Measurements from ENCODE around the gene KIF21B.

Gene KIF21B

GRCh38 chr1:201049248-201049831 is 25.8 kb upstream of the KIF21B start:
- H3K4me3 ChIP-seq (ENCODE audit: control insufficient read depth, low read depth, low read length) = no peak overlapping the region
- DNase-seq (ENCODE audit: low read depth) = no peak
- no peak for TF ChIP-seq CTCF (conservative IDR thresholded peaks at IDR 0.05; ENCODE audit: control insufficient read depth, insufficient read depth, low read depth, low read length)

GRCh38 chr1:201048521-201048920 is 25.0 kb upstream of the KIF21B start:
- DNase-seq (ENCODE audit: low read depth) = no peak
- no peak overlapping the region for H3K4me3 ChIP-seq (ENCODE audit: control insufficient read depth, low read depth, low read length)
- no peak for TF ChIP-seq CTCF (conservative IDR thresholded peaks at IDR 0.05; ENCODE audit: control insufficient read depth, insufficient read depth, low read depth, low read length)

GRCh38 chr1:201044119-201044518 is 20.6 kb upstream of the KIF21B start:
- DNase-seq (ENCODE audit: low read depth) = no peak
- H3K4me3 ChIP-seq (ENCODE audit: control insufficient read depth, low read depth, low read length) = no peak overlapping the region
- TF ChIP-seq CTCF (conservative IDR thresholded peaks at IDR 0.05; ENCODE audit: control insufficient read depth, insufficient read depth, low read depth, low read length) = no peak

GRCh38 chr1:201042779-201043461 is 19.4 kb upstream of the KIF21B start:
- peak; percentile 89 for TF ChIP-seq CTCF (conservative IDR thresholded peaks at IDR 0.05; ENCODE audit: control insufficient read depth, insufficient read depth, low read depth, low read length)

GRCh38 chr1:201041011-201041410 is 17.5 kb upstream of the KIF21B start:
- H3K4me3 ChIP-seq (ENCODE audit: control insufficient read depth, low read depth, low read length) = no peak overlapping the region
- no peak for DNase-seq (ENCODE audit: low read depth)
- no peak for TF ChIP-seq CTCF (conservative IDR thresholded peaks at IDR 0.05; ENCODE audit: control insufficient read depth, insufficient read depth, low read depth, low read length)

More at GRCh38 chr1:201042779-201043461, 19.4 kb upstream of the KIF21B start:
- DNase-seq (ENCODE audit: low read depth) = peak; percentile 66
- H3K4me3 ChIP-seq (ENCODE audit: control insufficient read depth, low read depth, low read length) = no peak overlapping the region

GRCh38 chr1:201039876-201040275 is 16.4 kb upstream of the KIF21B start:
- DNase-seq (ENCODE audit: low read depth) = no peak
- H3K4me3 ChIP-seq (ENCODE audit: control insufficient read depth, low read depth, low read length) = no peak overlapping the region
- no peak for TF ChIP-seq CTCF (conservative IDR thresholded peaks at IDR 0.05; ENCODE audit: control insufficient read depth, insufficient read depth, low read depth, low read length)
